ENCODE data around the gene MAS1.

The MAS1 gene

GRCh38 chr6:159884720-159885119, 6.1 kb upstream of the MAS1 start:
- DNase-seq, result no peak

- DNase-seq, result no peak
These were observed 4.5 kb upstream of the MAS1 start for GRCh38 chr6:159886270-159886669.

- DNase-seq, result no peak
These were observed 3.6 kb upstream of the MAS1 start for GRCh38 chr6:159887146-159887545.

GRCh38 chr6:159887761-159888160, 3.0 kb upstream of the MAS1 start:
- DNase-seq, result no peak

- DNase-seq, result no peak
These were observed 587 bp upstream of the MAS1 start for GRCh38 chr6:159890201-159890600.

- no peak for DNase-seq
These were observed 1.3 kb downstream of the MAS1 start for GRCh38 chr6:159892053-159892452.

- DNase-seq, result no peak
These were observed 2.3 kb downstream of the MAS1 start for GRCh38 chr6:159893064-159893463.

GRCh38 chr6:159894991-159895390, 4.2 kb downstream of the MAS1 start:
- DNase-seq, result no peak

GRCh38 chr6:159897603-159898002, 6.8 kb downstream of the MAS1 start:
- no peak for DNase-seq

GRCh38 chr6:159898519-159898918, 7.7 kb downstream of the MAS1 start:
- DNase-seq, result no peak

GRCh38 chr6:159899994-159900745, 9.4 kb downstream of the MAS1 start:
- DNase-seq, result no peak

- DNase-seq, result no peak
These were observed 11.8 kb downstream of the MAS1 start for GRCh38 chr6:159902620-159903019.

- no peak for DNase-seq
These were observed 13.7 kb downstream of the MAS1 start for GRCh38 chr6:159904497-159904911.

GRCh38 chr6:159906400-159906799, 15.6 kb downstream of the MAS1 start:
- no peak for DNase-seq

- DNase-seq, result no peak
These were observed 17.7 kb downstream of the MAS1 start for GRCh38 chr6:159908535-159908934.

- no peak for DNase-seq
These were observed 18.2 kb downstream of the MAS1 start for GRCh38 chr6:159908979-159909378.

- DNase-seq, result no peak
These were observed 19.6 kb downstream of the MAS1 start for GRCh38 chr6:159910342-159910741.

GRCh38 chr6:159913375-159913774, 22.6 kb downstream of the MAS1 start:
- no peak for DNase-seq

- no peak for DNase-seq
These were observed 23.2 kb downstream of the MAS1 start for GRCh38 chr6:159913862-159914564.

- DNase-seq, result no peak
These were observed 23.8 kb downstream of the MAS1 start for GRCh38 chr6:159914565-159914923.

- no peak for DNase-seq
These were observed 24.6 kb downstream of the MAS1 start for GRCh38 chr6:159915397-159915796.

- DNase-seq, result no peak
These were observed 25.4 kb downstream of the MAS1 start for GRCh38 chr6:159916237-159916636.

GRCh38 chr6:159916752-159917151, 26.0 kb downstream of the MAS1 start:
- DNase-seq, result no peak

- no peak for DNase-seq
These were observed 28.3 kb downstream of the MAS1 start for GRCh38 chr6:159919011-159919511.

GRCh38 chr6:159919800-159920199, 29.0 kb downstream of the MAS1 start:
- no peak for DNase-seq

Measured in DMS79 treated with DMSO at 0.1 percent for 48 hours (cell line).